Fibroblast of pulmonary artery (primary cell): ENCODE data around the gene HK1.

Experiments used
- DNase-seq: peaks from one replicate; pipeline ENCODE4 v3.0.0-alpha.2; 2010; ENCODE audit warnings: low read depth
- H3K4me3 ChIP-seq: replicated peaks from 2 replicates; pipeline ENCODE4 v1.5.1; 2011; ENCODE audit warnings: low read depth, mild to moderate bottlenecking, control low read depth, low read length, moderate library complexity
- TF ChIP-seq, protein P1 (sequence below): IDR thresholded peaks from 2 replicates; pipeline ENCODE4 v1.5.1; 2011; ENCODE audit warnings: mild to moderate bottlenecking, control low read depth, low read length, inconsistent platforms; ENCODE audit errors: missing control alignments

HK1 gene

DNA sequence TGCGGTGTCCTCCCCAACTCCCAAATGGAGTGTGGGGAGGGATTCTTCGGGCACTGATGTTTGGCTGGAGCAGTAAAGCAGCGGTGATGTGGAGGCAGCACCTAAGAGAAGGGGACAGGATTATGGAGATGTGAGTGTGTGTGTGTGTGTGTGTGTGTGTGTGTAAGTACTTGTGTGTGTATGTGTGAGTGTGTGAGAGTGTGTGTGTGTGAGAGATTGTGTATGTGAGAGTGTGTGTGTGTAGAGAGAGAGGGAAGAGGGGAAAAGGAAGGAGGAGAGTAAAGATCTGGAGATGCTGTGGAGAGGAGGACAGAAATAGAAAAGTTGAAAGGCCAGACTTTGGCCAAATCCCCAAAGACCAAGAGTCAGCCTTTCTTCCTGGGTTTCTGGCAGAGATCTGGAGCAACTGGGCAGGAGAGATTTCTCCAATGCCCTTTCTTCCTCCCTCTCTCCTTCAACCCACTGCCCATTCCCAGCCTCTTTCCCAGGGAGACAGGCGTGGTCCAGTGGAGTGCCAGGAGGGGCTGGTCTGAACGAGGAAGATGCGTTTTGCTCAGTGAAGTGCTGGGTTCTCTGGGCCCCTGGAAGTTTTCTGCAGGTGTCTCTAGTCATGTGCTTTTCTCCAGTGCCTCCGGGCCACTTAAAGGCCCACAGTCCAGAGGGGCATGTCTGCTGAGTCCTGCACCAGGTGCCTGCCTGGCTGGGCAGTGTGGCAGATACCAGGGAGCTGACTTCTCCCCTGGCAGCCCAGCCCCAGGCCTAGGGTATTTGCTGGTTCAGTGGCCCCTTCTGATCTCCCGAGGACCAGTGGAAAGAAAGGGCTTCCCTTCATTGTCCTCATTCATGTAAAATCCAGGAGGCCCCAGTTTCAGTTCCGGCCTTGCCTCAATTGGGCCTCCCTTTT, 60.5 kb downstream of the HK1 start:
- TF ChIP-seq, protein P1, sequence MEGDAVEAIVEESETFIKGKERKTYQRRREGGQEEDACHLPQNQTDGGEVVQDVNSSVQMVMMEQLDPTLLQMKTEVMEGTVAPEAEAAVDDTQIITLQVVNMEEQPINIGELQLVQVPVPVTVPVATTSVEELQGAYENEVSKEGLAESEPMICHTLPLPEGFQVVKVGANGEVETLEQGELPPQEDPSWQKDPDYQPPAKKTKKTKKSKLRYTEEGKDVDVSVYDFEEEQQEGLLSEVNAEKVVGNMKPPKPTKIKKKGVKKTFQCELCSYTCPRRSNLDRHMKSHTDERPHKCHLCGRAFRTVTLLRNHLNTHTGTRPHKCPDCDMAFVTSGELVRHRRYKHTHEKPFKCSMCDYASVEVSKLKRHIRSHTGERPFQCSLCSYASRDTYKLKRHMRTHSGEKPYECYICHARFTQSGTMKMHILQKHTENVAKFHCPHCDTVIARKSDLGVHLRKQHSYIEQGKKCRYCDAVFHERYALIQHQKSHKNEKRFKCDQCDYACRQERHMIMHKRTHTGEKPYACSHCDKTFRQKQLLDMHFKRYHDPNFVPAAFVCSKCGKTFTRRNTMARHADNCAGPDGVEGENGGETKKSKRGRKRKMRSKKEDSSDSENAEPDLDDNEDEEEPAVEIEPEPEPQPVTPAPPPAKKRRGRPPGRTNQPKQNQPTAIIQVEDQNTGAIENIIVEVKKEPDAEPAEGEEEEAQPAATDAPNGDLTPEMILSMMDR = no peak
- H3K4me3 ChIP-seq = no peak overlapping the region
- no peak for DNase-seq

GRCh38 chr10:69340695-69341094, 62.4 kb downstream of the HK1 start:
- no peak for DNase-seq
- TF ChIP-seq, protein P1 = no peak
- no peak overlapping the region for H3K4me3 ChIP-seq

- H3K4me3 ChIP-seq = no peak overlapping the region
- TF ChIP-seq, protein P1 = no peak
- DNase-seq = no peak
Measured at GRCh38 chr10:69343905-69344304, 65.6 kb downstream of the HK1 start.

DNA sequence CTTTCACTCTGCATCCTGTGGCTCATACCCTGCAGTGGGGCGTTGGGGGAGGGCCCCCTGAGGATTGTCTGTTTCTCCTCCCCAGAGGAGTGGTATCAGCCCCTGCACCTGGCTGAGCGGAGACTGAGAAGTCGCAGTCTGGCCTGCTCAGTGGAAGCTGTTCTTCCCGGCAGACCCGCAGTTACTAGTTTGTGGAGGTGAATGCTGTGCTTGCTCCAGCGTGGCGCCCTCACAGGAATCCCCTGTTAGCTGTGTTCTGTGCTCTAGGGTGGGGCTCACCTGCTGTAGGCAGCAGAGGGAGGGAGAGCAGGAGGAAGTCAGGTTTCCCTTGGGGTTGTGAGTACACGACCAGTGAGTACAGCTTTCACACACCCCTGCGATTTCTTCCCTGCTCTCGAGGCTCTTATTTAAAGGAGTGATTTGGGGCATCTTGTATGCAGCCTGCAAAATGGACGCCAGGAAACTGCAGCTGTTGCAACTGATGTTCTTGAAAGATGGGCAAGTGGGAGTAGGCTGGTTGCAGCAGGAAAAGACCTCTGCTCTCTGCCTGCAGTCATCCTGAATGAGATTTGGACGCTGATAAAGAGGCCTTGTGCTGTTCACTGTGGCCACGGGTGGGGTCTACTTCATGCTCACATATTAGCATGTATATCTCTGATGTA, 66.4 kb downstream of the HK1 start:
- H3K4me3 ChIP-seq = no peak overlapping the region
- TF ChIP-seq, protein P1 = no peak
- DNase-seq = no peak

DNA sequence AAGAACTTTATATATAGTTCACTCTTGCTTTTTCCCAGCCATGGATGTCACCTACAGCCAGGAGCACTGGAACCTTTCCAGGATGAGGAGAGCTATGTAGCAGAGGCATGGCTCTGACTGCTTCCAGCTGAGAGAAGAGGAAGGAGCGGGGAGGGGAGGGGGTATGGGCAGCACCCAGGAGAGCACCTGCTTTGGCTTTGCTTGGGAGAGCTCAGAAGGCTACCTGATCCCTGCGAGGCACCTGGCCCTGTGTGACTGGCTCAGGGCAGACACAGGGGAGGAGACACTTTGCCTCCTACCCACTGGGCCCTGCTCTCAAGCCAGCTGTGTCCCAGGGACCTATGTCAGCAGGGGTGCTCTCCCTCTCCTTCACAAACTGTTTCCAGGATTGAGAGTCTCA, 67.1 kb downstream of the HK1 start:
- TF ChIP-seq, protein P1 = no peak
- H3K4me3 ChIP-seq = no peak overlapping the region
- DNase-seq = no peak

- H3K4me3 ChIP-seq = no peak overlapping the region
- no peak for DNase-seq
- TF ChIP-seq, protein P1 = no peak
Measured at GRCh38 chr10:69345890-69346474, 67.7 kb downstream of the HK1 start.
